Motor neuron (in vitro differentiated cells): ENCODE data around the gene WDFY1. TPM values are rescaled to one million over a fixed set of nuclear protein-coding genes. Genes with fewer than 3 reads are reported as not detected.
A peak's percentile ranks its signal among the peaks of the same experiment; 100 is the strongest.
"Not testable (repeated sequence)": the region's sequence is repeated elsewhere in the genome, so short reads cannot be mapped to it uniquely, and the experiment has no call there.

Experiments
- ATAC-seq, 8 experiments: fragments of 200-7000 bp; cut with Tn5 transposase; replicated peaks in 6 of 8; 2 replicates each; pipeline ENCODE4 v1.8.0; 2021; ENCODE audit warnings: mild to moderate bottlenecking in 8 of 8, moderate library complexity in 8 of 8
- H3K27ac ChIP-seq, 2 donors: fragments of 250-450 bp; sonication (Bioruptor Pico); 2 replicates each; pipeline ENCODE4 v1.9.0; 2021; ENCODE audit warnings: antibody characterized with exemption in 2 of 2, mild to moderate bottlenecking in 2 of 2, moderate library complexity in 1 of 2
- H3K4me1 ChIP-seq, 2 donors: fragments of 250-450 bp; sonication (Bioruptor Pico); replicated peaks in 1 of 2; 2 replicates each; pipeline ENCODE4 v1.6.1; 2021; ENCODE audit warnings: antibody characterized with exemption in 2 of 2, mild to moderate bottlenecking in 2 of 2, moderate library complexity in 1 of 2
- H3K4me3 ChIP-seq, 5 donors: fragments of 250-450 bp; sonication (Bioruptor Pico); 2 replicates each; pipeline ENCODE4 v1.9.0; 2021; ENCODE audit warnings: antibody characterized with exemption in 5 of 5, mild to moderate bottlenecking in 5 of 5, moderate library complexity in 4 of 5
- WGBS, 10 experiments: fragments of 450-650 bp; shearing (Covaris generic); methylation state at CpG; one replicate each; pipeline ENCODE4 v1.0.0; 2022; 5-methylcytosine and 5-hydroxymethylcytosine counted together
- in situ Hi-C, 9 experiments: fragments of 400-800 bp; cut with MboI; loops; one replicate each; pipeline ENCODE4 v1.15.0; 2021; ENCODE audit warnings: low sequenced_read_pairs in 9 of 9, low pct_unique_long_range_greater_than_20kb in 2 of 9; ENCODE audit not compliant: unreplicated experiment in 9 of 9
- total RNA-seq, 8 experiments: library from RNA; unstranded; fragments of 300-600 nt; gene quantifications; 2 replicates each; pipeline versions ENCODE4 v1.2.3 to v1.2.4, GENCODE V29; 2022

Gene WDFY1
- total RNA-seq, 8 experiments from 2014 or later: 24.7 to 46.2 (median 30.0) TPM

GRCh38 chr2:223952280-223952968, 7.3 kb upstream of the WDFY1 start:
- H3K27ac ChIP-seq: no peak overlapping the region
- H3K4me1 ChIP-seq: peaks cover 3 to 4% of the 10 kb centered on the region in 2 donors
- peak in 5 of 8 experiments; percentile 7 to 43 (median 22) for ATAC-seq
- no peak overlapping the region for H3K4me3 ChIP-seq
- in situ Hi-C loops: loop anchor here in 1 of 9 experiments (25.0 kb wide), 1 partner anchor 685 kb away; no protein-coding TSS in a partner anchor
- 20 to 95% (median 57%) methylated on average over 1 to 6 of the region's 6 CpGs for WGBS, 10 experiments

- Histone ChIP-seq H3K4me3 (no peak overlapping the region), H3K27ac (no peak overlapping the region), H3K4me1 (peaks cover 3 to 4% of the 10 kb centered on the region in 2 donors)
- ATAC-seq: no peak
- in situ Hi-C loops: loop anchor here in 1 of 9 experiments (25.0 kb wide), 1 partner anchor 687 kb away; no protein-coding TSS in a partner anchor
- 40 to 100% (median 83%) methylated on average over 1 to 3 of the region's 3 CpGs for WGBS, 10 experiments
These were observed 5.6 kb upstream of the WDFY1 start for GRCh38 chr2:223950448-223951347.

- peaks cover 3 to 4% of the 10 kb centered on the region in 2 donors for H3K4me1 ChIP-seq
- H3K4me3 ChIP-seq: no peak overlapping the region
- in situ Hi-C loops: no loop called here
- no peak overlapping the region for H3K27ac ChIP-seq
- WGBS, 10 experiments: 61 to 100% (median 95%) methylated on average over 1 to 3 of the region's 3 CpGs; no CpG with 5 or more reads in 2 of the 10 experiments
- no peak for ATAC-seq
These were observed 4.2 kb upstream of the WDFY1 start for GRCh38 chr2:223949241-223949840.

GRCh38 chr2:223947711-223948205, 2.6 kb upstream of the WDFY1 start:
- in situ Hi-C loops: no loop called here
- ATAC-seq: peak in 1 of 8 experiments; percentile 7
- WGBS, 10 experiments: 21 to 60% (median 47%) methylated on average over 1 to 5 of the region's 5 CpGs; no CpG with 5 or more reads in 2 of the 10 experiments
- H3K4me3 ChIP-seq: no peak overlapping the region
- H3K4me1 ChIP-seq: peaks cover 10% of the 10 kb centered on the region in 2 donors
- no peak overlapping the region for H3K27ac ChIP-seq

- H3K27ac ChIP-seq: no peak overlapping the region
- in situ Hi-C loops: no loop called here
- 46 to 91% (median 85%) methylated on average over 2 to 4 of the region's 4 CpGs; no CpG with 5 or more reads in 6 of the 10 experiments for WGBS, 10 experiments
- peaks cover 6 to 7% of the 10 kb centered on the region in 2 donors for H3K4me1 ChIP-seq
- ATAC-seq: no peak
- peak overlapping the region in 2 of 5 donors; percentile 71 to 86 for H3K4me3 ChIP-seq
These were observed 620 bp upstream of the WDFY1 start for GRCh38 chr2:223945755-223946154.

- ATAC-seq: peak; percentile 23 to 70 (median 58)
- Histone ChIP-seq H3K4me1 (peaks cover 6 to 7% of the 10 kb centered on the region in 2 donors), H3K27ac (no peak overlapping the region), H3K4me3 (peak overlapping the region; percentile 71 to 96 (median 88))
- 0 to 30% (median 0%) methylated on average over 1 to 11 of the region's 46 CpGs; no CpG with 5 or more reads in 1 of the 10 experiments for WGBS, 10 experiments
- in situ Hi-C loops: no loop called here
These were observed 901 bp downstream of the WDFY1 start for GRCh38 chr2:223944166-223944702.

GRCh38 chr2:223943561-223944008, 1.6 kb downstream of the WDFY1 start:
- in situ Hi-C loops: no loop called here
- 0 to 50% (median 30%) methylated on average over 2 to 7 of the region's 7 CpGs for WGBS, 10 experiments
- ATAC-seq: no peak
- H3K4me3 ChIP-seq: peak overlapping the region; percentile 71 to 96 (median 88)
- peaks cover 6 to 7% of the 10 kb centered on the region in 2 donors for H3K4me1 ChIP-seq
- no peak overlapping the region for H3K27ac ChIP-seq

GRCh38 chr2:223943135-223943534, 2.0 kb downstream of the WDFY1 start:
- H3K4me3 ChIP-seq: peak overlapping the region in 1 of 5 donors; percentile 71
- ATAC-seq: no peak
- WGBS, 10 experiments: 60 to 100% (median 83%) methylated on average over 1 of the region's 1 CpG; no CpG with 5 or more reads in 5 of the 10 experiments
- H3K27ac ChIP-seq: no peak overlapping the region
- in situ Hi-C loops: no loop called here
- H3K4me1 ChIP-seq: peaks cover 6 to 7% of the 10 kb centered on the region in 2 donors

- 8 to 100% (median 69%) methylated on average over 3 to 9 of the region's 12 CpGs; no CpG with 5 or more reads in 1 of the 10 experiments for WGBS, 10 experiments
- Histone ChIP-seq H3K4me3 (no peak overlapping the region), H3K4me1 (peaks cover 7 to 15% of the 10 kb centered on the region in 2 donors), H3K27ac (no peak overlapping the region)
- in situ Hi-C loops: no loop called here
- ATAC-seq: peak in 1 of 8 experiments; percentile 6
These were observed 3.4 kb downstream of the WDFY1 start for GRCh38 chr2:223941579-223942277.

GRCh38 chr2:223939438-223939837, 5.7 kb downstream of the WDFY1 start:
- in situ Hi-C loops, H3K27ac ChIP-seq, H3K4me3 ChIP-seq: not testable (repeated sequence)
- peak in 1 of 8 experiments; percentile 9 for ATAC-seq
- 17 to 100% (median 72%) methylated on average over 1 to 2 of the region's 2 CpGs; no CpG with 5 or more reads in 4 of the 10 experiments for WGBS, 10 experiments
- H3K4me1 ChIP-seq: peaks cover 9 to 15% of the 10 kb centered on the region in 2 donors

- Histone ChIP-seq H3K27ac (no peak overlapping the region), H3K4me3 (no peak overlapping the region), H3K4me1 (peaks cover 2 to 9% of the 10 kb centered on the region in 2 donors)
- WGBS, 10 experiments: 0 to 9% (median 0%) methylated on average over 1 of the region's 1 CpG; no CpG with 5 or more reads in 4 of the 10 experiments
- in situ Hi-C loops: no loop called here
- ATAC-seq: no peak
These were observed 7.6 kb downstream of the WDFY1 start for GRCh38 chr2:223937535-223937934.
